Stimulated activated CD8-positive, alpha-beta memory T cell treated with anti-CD3 and anti-CD28 coated beads, Interleukin-15, amount 100 ng/mL, for 1 hour (primary cell): ENCODE measurements around the gene RSF1.

Experiments
- DNase-seq: peaks from one replicate; pipeline ENCODE4 v3.0.0-alpha.2; 2020; ENCODE audit warnings: low read depth

The RSF1 gene

DNA sequence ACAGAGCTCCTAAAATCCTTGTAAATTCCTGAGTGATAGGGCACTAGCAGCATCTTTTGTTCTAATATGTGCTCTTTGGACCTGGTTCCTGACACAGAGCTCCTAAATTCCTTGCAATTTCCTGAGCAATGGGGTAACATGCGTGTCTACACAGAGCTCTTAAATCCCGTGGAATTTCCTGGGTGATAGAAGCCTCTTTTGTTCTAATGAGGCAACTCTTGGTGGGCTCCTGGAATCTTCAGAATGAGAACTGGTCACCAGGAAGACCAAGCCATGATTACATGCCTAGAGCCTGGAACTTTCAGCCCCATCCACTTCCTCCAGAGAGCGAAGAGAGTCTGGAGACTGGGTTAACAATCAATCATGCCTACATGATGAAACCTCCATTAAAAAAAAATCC is 19.0 kb downstream of the RSF1 start:
- no peak for DNase-seq

DNA sequence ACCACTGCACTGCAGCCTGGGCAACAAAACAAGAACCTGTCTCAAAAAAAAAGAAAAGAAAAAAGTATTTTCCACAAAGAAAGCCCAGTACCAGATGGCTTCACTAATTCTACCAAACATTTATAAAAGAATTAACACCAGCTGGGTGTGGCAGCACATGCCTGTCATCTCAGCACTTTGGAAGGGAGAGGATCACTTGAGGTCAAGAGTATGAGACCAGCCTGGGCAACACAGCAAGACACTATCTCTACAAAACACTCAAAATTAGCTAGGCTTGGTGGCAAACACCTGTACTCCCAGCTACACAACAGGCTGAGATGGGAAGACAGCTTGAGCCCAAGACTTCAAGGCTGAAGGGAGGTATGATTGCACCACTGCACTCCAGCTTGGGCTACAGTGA is 20.1 kb downstream of the RSF1 start:
- no peak for DNase-seq

DNA sequence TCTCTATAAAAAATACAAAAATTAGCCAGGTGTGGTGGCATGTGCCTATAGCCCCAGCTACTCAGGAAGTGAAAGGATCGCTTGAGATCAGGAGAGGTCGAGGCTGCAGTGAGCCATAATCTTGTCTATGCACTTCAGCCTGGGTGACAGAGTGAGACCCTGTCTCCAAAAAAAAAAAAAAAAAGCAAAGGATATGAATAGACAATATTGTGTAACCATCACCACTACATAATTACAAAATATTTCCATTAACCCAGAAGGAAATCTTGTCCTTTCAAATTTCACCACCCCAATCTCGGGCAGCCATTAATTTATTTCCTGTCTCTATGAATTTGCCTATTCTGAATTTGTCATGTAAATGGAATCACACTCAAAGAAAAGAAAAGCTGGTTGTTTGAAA is 21.2 kb downstream of the RSF1 start:
- DNase-seq = no peak

DNA sequence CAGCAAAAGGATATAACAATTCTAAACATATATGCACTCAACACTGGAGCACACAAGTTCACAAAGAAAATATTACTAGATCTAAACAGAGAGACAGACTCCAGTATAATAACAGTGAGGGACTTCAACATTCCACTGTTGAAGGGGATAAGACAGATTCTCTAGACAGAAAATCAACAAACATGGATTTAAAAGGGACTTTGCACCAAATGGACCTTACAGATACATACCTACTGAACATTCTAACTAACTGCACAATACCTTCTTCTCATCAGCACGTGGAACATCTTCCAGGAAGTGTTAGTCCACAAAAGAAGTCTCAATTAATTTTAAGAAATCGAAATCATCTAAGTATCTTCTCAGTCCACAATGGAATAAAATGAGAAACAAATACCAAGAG is 26.6 kb downstream of the RSF1 start:
- no peak for DNase-seq

DNA sequence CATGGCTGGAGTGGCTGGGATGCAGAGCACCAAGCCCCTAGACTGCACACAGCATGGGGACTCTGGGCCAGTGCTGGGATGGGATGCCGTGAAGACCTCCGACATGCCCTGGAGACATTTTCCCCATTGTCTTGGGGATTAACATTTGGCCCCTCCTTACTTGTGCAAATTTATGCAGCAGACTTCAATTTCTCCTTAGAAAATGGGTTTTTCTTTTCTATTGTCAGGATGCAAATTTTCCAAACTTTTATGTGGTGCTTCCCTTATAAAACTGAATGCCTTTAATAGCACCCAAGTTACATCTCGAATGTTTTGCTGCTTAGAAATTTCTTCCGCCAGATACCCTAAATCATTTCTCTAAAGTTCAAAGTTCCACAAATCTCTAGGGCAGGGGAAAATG is 29.2 kb downstream of the RSF1 start:
- DNase-seq = no peak

DNA sequence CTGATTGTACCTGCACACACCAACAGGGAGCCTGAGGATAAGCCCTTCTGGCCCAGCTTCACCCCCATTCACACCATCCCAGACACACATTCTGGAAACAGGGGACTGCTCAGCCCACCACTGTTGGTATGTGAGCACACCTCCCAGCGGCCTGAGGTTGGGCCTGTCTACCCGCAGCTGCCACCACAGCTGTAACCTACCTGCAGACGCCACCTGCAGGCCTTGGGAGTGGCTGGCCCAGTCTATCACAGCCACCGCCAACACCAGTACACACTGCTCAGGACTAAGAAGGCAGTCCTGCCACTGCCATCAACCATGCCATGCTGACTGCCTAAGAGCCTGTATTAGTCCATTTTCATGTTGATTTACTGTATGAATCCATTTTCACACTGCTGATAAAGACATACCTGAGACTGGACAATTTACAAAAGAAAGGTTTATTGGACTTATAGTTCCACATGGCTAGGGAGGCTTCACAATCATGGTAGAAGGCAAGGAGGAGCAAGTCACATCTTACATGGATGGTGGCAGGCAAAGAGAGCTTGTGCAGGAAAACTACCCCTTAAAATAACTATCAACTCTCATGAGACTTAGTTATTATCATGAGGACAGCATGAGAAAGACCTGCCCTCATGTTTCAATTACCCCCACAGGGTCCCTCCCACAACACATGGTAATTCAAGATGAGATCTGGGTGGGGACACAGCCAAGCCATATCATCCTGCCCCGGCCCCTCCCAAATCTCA is 30.6 kb downstream of the RSF1 start:
- no peak for DNase-seq

DNA sequence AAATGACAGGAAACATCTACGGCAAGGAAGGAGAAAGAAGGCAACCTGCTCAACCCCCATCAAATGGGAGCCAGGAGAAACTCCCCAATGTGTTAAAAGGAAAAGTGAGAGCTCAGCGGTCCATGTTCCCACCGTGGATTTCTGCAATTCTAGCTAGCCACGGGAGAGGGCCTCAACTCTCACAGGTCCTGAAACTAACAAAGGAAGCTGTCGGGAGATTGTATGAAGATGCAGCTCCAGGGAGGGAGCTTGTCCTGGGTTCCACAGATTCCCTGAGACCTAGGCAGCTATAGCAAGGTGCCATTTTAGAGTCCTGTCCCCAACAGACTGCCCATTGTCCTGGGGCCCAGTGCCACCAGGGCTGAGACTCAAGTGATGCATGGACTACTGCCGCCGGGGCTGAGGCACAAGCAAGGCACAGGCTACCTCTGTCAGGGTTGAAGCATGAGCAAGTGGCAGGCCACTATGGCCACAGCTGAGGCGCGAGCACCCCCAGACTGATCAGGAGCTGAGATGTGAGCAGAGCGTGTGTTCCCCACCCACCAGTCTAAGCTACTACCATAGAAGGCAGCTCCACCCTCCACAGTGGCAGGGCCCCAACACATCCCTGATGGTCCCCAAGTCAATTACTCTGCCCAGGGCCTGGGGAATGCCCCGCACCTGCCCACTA is 31.3 kb downstream of the RSF1 start:
- no peak for DNase-seq

DNA sequence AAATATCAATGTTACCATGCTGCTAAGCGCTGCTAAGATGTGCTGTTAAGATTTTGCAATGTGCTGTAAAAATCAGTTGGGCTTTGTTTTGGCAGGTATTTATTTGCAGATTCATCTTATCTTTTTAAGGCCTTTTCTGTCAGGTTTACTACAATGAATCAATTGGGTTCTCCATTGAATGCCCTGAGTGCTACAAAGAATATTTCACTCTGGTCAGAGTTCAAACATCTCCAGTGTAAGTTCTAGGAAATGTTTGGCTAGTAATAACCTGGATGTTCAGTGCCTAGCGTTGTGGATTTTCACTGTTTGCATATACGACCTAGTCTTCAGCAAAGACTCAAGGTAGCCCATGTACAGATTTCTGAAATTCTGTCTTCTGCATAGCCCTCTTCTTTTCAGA is 36.0 kb downstream of the RSF1 start:
- no peak for DNase-seq

DNA sequence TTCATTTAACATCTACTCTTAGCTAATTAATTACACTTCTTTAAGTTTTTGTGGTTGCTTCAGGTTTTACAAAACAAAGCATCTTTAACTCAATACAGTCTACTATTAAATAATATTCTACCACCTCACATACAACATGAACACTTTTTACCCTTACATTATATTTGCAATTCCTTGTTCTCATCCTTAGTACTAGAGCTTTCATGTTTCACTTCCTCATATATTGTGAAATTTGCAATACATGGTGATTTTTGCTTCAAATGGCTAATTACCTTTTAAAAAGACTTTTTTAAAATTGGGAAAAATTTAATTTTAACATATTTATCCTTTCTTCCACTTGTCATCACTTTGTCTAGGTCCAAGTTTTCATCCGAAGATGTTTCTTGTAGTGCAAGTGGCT is 37.5 kb downstream of the RSF1 start:
- DNase-seq = no peak

DNA sequence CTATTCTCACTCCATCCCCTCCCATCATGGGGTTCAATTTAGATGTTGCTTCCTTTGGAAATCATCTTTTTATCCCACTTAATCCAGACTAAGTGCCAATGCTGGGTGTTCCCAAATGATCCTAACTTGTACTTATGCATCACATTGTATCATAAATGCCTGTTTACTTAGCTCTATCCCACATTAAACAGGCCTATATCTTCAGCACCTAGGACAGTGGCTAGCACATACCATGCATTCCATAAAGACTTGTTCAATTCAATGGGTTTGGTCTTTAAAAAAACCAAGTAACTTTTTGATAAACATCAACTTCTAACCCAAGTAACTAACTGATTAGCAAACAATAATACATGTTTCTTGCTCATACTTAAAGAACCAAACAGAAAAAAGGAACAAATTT is 40.6 kb downstream of the RSF1 start:
- DNase-seq = no peak

DNA sequence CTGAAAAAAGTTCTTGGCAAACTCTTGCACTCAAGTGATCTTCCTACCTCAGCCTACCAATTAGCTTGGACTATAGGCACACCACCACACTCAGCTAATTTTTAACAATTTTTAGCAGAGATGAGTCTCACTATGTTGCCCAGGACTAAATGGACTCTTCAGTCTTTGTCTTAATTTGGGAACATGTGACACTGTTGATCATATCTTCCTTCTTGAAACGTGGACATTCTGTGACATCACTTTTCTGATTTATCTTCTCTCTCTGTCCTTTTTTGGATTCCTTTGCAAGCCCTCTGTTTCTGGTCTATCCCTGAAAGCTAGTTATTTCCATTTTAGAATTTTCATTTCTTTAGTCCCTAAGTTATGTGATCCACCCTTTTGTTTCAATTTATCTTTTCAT is 42.0 kb downstream of the RSF1 start:
- DNase-seq = no peak

DNA sequence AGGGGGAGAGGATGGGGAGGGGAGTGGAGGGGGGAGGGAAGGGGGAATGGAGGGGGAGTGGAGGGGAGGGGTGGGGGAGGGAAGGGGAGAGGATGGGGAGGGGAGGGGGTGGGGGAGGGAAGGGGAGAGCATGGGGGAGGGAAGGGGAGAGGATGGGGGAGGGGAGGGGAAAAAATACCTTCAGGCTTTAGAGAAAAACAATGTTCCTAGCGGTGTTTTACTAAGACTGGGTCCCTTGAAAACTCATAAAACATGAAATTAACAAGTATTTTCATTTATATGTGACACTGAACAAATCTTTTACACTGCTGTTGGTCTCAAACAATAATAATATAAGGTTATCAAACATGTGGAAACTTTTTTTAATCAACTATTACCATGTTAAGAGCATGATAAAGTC is 42.4 kb downstream of the RSF1 start:
- no peak for DNase-seq

DNA sequence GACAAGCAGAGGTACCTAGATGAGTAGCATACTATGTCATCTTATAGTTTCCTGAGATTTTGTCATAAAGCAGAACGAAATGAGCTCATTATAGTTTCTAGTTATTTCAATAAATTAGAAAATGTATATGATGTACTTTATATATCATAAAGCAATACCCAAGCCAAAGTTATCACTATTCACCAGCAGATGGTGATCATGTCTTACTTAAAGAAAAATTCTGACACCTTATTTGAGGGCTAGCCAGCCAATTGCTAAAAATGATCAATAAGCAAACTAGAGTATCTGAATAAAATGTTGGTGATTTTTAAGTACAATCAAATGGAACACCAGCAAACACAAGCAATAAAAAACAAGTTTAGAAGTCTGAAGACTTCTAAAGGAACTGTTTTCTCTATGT is 44.1 kb downstream of the RSF1 start:
- DNase-seq = no peak

DNA sequence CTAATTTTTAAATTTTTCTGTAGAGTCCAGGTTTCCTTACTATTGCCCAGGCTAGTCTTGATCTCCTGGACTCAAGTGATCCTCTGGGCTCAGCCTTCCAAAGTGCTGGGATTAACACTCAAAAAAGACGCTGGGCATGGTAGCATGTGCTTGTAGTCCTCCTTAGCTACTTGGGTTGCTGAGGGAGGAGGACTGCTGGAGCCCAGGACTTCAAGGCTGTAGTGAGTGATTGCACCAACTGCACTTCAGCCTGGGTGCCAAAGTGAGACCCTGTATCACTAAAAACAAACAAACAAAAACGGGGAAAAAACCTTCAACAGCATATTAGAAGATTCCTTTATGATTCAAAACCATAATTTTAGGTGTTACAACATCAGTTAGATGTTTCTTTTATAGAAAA is 44.6 kb downstream of the RSF1 start:
- no peak for DNase-seq

DNA sequence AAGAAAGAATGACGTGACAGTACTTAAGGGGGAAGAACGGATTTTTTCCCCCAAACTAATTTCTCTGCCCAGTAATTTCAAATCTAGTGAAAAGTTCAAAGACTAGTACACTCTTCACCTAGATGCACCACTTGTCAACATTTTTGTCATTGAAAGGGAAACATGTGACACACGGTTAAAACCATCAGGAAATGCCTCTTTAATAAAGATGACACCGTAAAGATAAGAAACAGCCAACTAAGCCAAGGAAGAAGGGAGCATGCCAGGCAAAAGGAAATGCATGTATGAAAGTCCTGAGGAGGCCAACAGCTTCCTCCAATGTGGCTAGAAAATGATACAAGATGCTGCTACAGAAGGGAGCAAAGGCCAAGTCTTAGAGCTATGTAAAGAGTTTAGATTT is 49.4 kb downstream of the RSF1 start:
- DNase-seq = no peak

DNA sequence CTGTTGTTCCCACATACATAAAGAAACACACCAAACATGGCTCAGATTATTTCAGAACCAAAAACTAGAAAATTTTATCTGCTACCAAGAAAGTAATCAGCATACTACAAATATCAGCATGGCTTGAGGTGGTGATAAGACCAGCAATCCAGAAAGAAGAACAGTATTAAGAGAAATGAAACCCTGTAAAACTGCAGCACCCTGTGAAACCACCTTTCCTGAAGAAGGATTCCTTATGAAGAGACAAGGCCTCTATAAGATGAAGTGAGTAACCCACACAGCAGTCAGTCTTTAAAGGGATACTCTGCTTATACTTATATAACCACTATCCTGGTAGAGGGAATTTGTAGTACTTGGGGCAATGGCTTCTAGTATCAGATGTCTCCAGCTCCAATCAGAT is 49.9 kb downstream of the RSF1 start:
- no peak for DNase-seq

DNA sequence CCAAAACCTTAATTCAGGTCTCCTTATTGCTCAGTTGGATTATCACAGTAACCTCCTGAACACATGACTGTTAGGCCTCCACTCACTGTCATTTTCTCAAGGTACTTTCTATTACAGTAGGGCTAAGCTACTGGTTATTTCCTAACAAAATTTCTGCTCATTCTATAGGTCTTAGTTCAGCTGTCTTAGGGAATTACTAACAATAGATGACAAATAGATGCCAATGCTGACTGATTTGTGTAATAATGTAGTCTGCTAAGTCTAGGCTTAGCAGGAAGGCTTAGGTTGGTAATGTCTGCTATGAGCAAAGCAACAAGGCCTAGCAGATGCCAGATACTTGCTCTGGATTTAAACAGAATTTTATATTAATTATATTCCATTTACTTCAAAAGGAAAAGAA is 58.1 kb downstream of the RSF1 start:
- no peak for DNase-seq

DNA sequence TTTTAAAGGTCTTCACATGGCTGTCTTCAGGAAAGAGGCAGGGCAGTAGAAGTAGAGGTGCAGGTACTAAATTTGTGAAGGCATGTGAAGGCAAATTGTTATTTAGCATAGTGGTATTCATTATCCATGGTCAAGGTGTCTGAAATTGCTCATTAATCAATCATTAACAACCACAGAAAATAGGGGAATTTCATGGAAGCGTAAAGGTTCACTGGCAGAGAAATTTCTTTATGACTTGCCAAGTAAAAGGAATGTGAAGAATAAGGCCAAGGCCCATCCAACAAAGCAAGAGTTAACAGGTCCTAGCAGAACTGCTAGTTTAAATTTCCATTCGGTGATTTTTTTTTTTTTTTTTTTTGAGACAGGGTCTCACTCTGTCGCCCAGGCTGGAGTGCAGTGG is 59.0 kb downstream of the RSF1 start:
- no peak for DNase-seq

DNA sequence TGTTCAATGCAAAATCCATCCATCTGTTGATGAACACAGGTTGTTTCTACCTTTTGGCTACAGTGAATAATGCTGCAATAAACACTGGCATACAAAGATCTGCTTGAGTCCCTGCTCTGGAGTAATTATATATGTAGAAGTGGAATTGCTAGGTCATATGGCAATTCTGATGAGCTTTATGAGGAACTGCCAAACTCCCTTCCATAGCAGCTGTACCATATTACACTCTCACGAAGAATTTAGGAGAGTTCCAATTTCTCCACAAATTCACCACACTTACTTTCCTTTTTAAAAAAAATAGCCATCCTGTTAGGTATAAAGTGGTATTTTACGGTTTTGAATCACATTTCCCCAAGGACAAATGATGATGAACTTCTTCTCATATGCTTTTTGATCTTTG is 62.2 kb downstream of the RSF1 start:
- no peak for DNase-seq

DNA sequence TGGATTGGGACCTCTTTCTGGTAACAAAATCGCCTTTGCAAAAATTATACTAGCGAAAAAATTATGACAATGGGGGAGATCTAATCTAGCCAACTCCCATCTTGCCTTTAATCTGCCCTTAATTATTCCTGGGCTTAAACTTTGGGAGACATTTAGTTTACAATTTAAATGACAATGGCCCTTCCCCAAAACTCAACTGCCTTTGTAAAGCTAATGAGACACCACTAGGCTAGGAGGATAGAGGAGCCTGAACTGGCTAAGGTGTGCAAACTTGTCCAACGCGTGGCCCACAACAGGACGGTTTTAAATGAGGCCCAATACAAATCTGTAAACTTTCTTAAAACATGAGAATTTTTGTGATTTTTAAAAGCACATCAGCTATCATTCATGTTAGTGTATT is 67.3 kb downstream of the RSF1 start:
- DNase-seq = no peak

DNA sequence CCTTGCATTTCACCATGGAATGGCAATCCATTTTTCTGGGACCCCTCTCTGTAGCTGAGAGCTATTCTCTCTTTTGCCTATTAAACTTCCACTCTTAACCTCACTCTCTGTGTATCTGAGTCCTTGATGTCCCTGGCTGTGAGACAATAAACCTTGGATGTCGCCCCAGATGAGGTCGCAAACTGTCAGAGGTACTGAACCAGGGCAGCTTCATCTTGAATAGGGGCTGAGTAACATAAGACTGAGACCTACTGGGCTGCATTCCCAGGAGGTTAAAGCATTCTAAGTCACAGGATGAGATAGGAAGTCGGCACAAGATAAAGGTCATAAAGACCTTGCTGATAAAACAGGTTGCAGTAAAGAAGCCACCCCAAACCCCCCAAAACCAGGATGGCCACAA is 68.0 kb downstream of the RSF1 start:
- DNase-seq = no peak

DNA sequence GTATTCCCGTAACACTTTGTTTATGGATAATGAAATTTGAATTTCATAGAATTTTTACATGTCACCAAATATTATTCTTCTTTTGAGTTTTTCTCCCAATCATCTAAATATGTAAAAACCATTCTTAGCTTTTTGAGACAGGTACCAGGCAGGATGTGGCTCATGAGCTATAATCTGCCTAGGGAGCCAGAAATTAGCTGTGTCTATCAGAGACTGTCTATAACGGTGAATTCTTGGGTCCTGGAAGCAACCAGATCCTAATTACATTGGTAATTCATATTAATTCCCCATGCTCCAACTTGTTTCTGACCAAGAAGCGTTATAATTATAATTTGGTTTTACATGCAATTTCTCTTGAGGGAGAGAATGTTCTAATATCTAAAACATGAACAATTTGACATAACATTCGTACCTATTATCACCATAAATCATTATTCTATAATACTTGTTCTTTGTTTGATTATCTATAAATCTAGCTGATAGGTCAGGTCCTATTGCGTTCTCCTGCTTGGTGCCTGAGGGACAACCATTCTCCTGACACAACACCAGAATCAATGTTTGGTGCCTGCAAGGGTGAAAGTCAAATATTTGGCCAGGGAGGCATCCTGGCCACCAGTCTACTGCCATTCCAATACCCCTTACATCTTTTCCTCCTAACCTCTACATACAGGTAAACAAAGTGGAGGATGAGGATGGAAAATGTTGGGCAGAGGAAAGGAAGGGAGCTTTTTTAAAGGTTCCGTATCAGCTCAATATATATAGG is 69.9 kb downstream of the RSF1 start:
- DNase-seq = no peak

DNA sequence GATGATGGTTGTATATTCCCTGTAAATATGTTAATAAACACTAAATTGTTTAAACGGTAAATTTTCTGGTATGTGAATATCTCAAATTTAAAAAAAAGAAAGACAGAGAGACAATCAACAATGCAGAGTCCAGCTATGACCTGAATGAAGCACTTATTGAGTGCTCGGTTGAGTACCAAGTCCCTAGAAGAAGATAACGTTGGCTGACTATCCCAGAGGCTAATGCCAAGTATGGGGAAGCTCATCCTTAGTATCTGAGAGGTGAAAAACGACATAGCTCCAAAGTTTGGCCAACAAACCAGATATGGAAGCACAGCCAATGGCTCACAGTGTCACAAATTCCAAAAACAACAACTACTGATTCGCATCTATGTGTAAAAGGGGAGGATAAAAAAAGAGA is 71.3 kb downstream of the RSF1 start:
- DNase-seq = no peak
